T-helper 22 cell (primary cell): ENCODE results near the gene ARMC5.

Experiments
- DNase-seq: peaks from one replicate; pipeline ENCODE4 v3.0.0-alpha.2; 2020; ENCODE audit warnings: low read depth

ARMC5 gene

GRCh38 chr16:31461201-31461920 lies 2.1 kb downstream of the ARMC5 start:
- DNase-seq = no peak

- no peak for DNase-seq
These were observed 2.9 kb downstream of the ARMC5 start for GRCh38 chr16:31461921-31462804.

- no peak for DNase-seq
These were observed 5.1 kb downstream of the ARMC5 start for GRCh38 chr16:31464348-31464769.

DNA sequence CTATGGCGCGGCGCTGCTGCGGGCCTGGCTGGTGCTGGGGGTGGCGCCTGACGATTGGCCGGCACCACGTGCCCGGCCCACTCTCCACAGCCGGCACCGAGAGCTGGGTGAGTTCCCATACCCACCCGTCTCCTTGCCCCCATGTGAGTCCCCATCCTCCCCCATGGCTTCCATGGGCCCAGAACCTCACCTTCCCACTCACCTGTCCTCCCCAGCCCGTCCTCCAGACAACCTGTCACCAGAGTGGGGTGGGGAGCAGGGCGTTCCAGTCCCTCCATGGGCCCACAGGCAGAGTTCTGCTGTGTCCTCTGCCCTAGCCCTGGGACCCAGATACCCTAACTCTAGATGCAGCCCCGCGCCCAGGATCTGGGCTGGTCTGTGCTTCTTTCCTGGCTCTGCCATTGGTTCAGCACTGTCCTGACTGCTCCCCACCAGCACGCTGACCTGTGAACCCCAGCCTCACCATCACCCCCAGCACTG lies 5.5 kb downstream of the ARMC5 start:
- DNase-seq = no peak

GRCh38 chr16:31465788-31466370 lies 6.6 kb downstream of the ARMC5 start:
- no peak for DNase-seq

- no peak for DNase-seq
These were observed 7.1 kb downstream of the ARMC5 start for GRCh38 chr16:31466381-31466841.

- DNase-seq = no peak
These were observed 8.0 kb downstream of the ARMC5 start for GRCh38 chr16:31467151-31467773.

GRCh38 chr16:31467858-31468257 lies 8.6 kb downstream of the ARMC5 start:
- no peak for DNase-seq

- no peak for DNase-seq
These were observed 11.3 kb downstream of the ARMC5 start for GRCh38 chr16:31470615-31471014.

GRCh38 chr16:31471241-31471874 lies 12.1 kb downstream of the ARMC5 start:
- DNase-seq = no peak

- no peak for DNase-seq
These were observed 12.8 kb downstream of the ARMC5 start, which contains the start of gene TGFB1I1 for GRCh38 chr16:31471875-31472708. Gene TGFB1I1 (plus strand): TSS chr16:31472152. CDS start chr16:31472189, 37 bp downstream.

DNA sequence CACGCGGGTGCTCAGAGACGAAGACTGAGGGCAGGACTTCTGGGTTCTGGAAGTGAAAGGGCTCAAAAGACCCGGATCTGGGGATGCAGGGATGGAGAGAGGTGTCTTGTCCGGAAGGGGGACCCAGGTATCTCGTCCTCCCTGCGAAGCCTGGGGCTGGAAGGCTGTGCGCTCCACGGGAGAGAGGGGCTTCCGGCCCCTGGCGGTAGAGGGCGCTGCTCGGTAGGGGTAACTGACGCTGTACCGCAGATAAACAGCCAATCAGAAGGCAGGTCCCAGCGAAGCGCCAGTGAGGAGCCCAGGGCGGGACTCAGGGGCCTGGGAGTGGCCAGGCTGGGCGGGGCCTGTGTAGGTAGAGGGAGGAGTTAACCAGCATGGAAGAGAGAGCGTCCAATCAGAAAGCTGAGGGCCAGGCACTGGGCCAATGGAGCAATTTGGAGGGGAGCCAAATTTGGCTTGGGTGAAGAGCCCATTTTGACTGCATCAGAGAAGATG lies 13.5 kb downstream of the ARMC5 start:
- peak; percentile 32 for DNase-seq

DNA sequence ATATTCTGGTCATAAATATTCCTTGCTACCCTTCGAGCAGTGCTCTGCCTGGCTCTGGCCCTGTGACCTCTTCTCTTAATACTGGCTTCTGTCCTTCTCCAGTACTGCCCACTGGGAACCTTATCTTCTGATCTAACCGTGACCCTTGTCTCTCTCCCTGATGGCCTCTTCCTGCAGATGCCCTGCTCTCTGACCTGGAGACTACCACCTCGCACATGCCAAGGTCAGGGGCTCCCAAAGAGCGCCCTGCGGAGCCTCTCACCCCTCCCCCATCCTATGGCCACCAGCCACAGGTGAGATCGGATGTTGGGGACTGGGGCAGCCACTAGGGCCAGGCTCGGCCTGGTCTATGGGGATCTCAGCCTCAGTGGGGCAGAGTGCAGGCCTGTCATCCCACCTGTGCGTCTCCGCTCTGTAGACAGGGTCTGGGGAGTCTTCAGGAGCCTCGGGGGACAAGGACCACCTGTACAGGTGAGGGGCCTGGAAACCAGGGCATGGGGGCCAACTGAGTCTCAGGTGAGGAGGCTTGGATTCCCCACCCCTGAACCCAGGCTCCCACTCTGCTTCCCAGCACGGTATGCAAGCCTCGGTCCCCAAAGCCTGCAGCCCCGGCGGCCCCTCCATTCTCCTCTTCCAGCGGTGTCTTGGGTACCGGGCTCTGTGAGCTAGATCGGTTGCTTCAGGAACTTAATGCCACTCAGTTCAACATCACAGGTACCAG lies 14.1 kb downstream of the ARMC5 start:
- DNase-seq = no peak

- DNase-seq = no peak
These were observed 14.9 kb downstream of the ARMC5 start for GRCh38 chr16:31474173-31474714.

GRCh38 chr16:31474773-31475738 lies 15.8 kb downstream of the ARMC5 start:
- no peak for DNase-seq

DNA sequence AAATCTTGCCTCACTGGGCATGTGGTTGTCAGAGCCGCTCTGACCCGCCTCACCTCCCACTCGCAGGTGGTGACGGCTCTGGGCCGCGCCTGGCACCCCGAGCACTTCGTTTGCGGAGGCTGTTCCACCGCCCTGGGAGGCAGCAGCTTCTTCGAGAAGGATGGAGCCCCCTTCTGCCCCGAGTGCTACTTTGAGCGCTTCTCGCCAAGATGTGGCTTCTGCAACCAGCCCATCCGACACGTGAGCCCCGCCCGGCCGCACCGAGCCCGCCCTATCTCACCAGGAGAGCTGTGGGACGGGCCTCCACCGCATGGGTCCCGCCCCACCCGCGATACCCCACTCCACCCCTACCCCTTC lies 16.6 kb downstream of the ARMC5 start:
- no peak for DNase-seq

- peak; percentile 78 for DNase-seq
These were observed 17.3 kb downstream of the ARMC5 start for GRCh38 chr16:31476303-31477219.
